GM19328 (cell line): ENCODE measurements around the gene SMARCAL1.

Experiments
- ATAC-seq: cut with Tn5 transposase; IDR thresholded peaks from one replicate; pipeline ENCODE4 v1.9.1; 2021; ENCODE audit warnings: mild to moderate bottlenecking, moderate library complexity; ENCODE audit not compliant: unreplicated experiment

The SMARCAL1 gene

GRCh38 chr2:216474925-216475670 is 62.8 kb downstream of the SMARCAL1 start:
- peak; percentile 66 for ATAC-seq

DNA sequence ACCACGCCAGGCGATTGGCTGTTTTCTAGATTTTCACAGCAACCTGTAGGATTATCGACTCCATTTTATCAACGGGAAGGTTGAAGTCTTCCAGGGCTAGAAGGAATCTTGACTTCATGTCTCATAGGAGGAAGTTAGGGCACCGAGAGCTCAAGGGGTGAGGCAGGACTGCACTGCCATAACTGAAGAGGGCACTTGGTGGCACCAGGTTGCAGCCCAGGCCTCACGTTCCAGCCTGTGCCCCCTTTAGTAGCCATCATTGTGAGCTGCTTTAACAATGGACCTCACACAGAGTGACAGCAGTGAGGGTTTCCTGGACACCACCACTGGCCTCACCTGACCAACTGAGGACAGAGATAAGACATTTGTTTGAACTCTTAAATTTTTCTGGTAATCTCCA is 63.5 kb downstream of the SMARCAL1 start:
- no peak for ATAC-seq

GRCh38 chr2:216477283-216478035 is 65.2 kb downstream of the SMARCAL1 start:
- ATAC-seq = no peak

DNA sequence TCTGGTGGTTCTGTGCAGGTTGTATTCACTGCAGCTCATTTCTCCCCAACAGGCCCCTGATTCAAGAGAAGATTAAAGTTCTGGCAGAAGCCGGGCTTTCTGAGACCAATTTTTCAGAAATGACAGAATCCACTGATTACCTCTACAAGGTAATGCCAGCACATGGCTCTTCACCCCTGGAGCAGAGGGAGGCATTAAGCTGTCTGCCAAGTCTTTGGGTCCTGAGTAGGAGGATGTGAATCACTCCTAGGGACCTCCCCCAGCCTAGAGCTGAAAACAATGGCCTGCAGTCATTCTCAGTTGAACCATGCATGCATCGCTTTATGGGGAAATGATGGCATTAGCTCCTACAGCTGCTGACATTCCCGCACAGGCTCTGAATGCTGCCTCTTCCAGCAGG is 65.9 kb downstream of the SMARCAL1 start:
- no peak for ATAC-seq

GRCh38 chr2:216478791-216479190 is 66.5 kb downstream of the SMARCAL1 start:
- no peak for ATAC-seq

DNA sequence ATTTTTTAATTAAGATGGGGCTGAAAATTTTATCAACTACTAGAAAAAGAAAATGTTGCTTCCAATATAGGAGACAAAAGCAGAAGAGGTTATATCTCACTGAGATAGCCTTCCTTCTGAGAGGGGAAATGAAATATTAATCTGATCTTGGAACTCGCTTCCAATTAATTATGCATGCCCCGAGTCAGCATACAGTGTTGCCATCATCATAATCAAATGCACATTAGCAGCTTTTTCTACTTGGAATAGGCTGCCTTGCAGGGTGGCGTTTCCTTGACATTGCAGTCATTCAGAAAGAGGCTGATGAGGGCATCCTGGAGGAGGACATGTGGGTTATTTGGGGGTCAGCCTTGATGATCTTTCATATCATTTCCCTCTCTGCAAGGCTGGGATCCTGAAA is 67.9 kb downstream of the SMARCAL1 start:
- ATAC-seq = no peak

- no peak for ATAC-seq
Measured at GRCh38 chr2:216482640-216483039, 70.4 kb downstream of the SMARCAL1 start.

DNA sequence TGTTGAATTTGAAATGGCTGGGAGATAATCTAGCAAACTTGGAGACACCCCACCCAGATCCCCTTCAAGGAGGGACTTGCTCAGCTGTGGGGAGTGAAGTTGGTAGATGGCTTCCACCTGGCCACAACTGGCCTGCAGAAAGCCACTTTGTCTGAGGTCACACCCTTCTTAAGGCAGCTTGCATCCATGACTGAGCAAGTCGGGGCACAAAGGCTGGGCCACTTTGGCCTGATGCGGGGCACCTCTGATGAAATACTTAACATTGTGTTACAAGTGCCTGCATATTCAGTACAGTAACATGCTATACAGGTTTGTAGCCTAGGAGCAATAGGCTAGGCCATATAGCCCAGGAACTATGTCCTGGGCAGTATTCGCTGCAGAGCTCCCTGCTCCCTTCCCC is 73.0 kb downstream of the SMARCAL1 start:
- ATAC-seq = no peak

DNA sequence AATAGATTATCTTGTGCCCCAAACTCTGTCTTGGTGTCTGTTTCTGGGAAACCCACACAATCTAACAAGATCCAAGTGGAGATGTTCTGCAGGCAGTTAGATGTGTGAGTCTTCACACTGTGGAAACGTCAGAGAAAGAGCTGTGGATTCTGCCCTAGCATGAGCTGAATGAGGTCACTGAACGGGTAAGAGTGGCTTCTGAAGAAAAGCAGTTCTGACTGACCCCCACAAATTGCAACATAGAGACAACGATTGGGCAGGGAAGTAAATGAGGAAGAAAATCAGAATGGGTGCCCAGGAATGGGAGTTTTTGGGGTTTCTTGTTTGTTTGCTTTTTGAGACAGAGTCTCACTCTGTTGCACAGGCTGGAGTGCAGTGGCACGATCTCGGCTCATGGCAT is 73.5 kb downstream of the SMARCAL1 start:
- ATAC-seq = no peak

DNA sequence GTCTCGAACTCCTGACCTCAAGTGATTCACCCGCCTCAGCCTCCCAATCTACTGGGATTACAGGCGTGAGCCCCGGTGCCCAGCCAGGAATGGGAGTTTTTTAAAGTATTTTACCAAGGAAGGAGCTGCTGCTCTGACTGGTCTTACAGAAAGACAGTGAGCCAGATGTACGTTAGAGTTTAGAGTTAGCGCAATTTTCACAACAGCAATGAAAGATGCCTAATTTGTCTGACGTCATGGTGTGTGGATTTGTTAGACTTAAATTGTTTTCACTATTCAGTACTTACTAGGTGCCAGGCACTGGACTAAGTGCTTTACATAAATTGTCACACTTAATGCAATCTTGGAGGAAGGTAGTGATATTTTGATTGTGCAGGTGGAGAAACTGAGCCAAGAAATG is 74.0 kb downstream of the SMARCAL1 start:
- ATAC-seq = no peak

DNA sequence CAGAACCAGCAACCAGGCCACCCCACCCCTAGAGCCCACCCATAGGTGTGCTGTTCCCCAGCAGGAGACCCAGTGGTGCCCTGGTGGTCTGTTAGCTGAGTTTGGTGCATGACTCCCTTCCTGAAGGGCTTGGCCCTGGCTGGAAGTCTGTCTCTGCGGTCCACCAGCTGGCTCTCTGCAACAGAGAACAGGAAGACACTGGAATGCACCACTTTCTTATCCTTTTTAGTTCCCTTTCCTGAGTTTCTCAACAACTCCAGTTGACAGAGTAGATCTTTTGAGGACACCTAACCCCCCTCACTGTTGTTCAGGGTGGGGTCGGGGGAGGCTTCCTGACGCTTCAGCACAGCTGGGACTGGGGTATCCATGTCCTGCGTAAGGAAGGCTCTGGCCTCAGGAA is 74.4 kb downstream of the SMARCAL1 start:
- no peak for ATAC-seq

GRCh38 chr2:216490061-216490460 is 77.8 kb downstream of the SMARCAL1 start:
- ATAC-seq = no peak

GRCh38 chr2:216491793-216492596 is 79.7 kb downstream of the SMARCAL1 start:
- ATAC-seq = peak; percentile 62

GRCh38 chr2:216492597-216493333 is 80.5 kb downstream of the SMARCAL1 start:
- no peak for ATAC-seq

GRCh38 chr2:216493334-216493685 is 81.0 kb downstream of the SMARCAL1 start:
- ATAC-seq = no peak

- no peak for ATAC-seq
Measured at GRCh38 chr2:216495656-216496055, 83.4 kb downstream of the SMARCAL1 start.

DNA sequence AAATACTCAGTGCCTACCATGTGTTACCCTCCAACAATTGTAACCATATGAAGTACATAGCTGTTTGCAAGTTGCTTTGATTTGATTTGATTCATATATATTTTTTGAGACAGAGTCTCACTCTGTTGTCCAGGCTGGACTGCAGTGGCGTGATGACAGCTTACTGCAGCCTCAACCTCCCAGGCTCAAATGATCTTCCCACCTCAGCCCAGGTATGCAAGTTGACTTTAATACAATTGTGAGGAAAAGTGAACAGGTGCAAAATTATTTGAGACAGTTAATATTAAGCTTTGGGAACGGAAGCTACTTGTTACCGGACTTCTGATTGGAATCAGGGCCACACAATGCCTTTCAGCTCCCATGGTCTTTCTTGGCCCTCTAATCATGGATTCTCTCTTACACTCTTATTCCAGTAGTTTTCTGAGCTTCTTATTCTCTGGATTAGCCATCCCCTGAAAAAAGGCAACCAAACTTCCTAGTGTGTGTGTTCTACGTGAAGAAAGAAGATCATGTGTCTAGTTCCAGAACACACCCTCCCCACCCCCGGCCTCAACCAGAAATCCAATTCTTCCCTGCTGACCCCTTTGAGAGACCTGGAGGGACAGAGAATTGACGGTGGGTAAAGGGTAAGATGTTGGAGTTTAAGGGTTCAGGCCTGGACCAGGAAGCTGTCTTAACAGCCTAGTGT is 85.2 kb downstream of the SMARCAL1 start:
- no peak for ATAC-seq

DNA sequence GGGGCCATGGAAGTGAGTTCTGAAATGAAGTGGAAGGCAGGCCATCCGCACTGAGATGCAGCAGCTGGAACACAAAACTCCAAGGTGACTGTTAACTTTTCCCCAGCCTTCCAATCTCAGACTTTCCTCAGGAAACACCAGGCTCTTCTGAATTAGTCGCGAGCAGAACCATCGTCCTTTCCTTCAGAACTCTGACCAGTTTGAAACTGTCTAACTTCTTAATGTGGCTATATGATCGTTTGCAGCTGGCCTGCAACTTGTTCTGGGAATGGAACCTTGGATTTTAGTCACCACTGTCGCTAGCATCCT is 85.7 kb downstream of the SMARCAL1 start:
- ATAC-seq = no peak

DNA sequence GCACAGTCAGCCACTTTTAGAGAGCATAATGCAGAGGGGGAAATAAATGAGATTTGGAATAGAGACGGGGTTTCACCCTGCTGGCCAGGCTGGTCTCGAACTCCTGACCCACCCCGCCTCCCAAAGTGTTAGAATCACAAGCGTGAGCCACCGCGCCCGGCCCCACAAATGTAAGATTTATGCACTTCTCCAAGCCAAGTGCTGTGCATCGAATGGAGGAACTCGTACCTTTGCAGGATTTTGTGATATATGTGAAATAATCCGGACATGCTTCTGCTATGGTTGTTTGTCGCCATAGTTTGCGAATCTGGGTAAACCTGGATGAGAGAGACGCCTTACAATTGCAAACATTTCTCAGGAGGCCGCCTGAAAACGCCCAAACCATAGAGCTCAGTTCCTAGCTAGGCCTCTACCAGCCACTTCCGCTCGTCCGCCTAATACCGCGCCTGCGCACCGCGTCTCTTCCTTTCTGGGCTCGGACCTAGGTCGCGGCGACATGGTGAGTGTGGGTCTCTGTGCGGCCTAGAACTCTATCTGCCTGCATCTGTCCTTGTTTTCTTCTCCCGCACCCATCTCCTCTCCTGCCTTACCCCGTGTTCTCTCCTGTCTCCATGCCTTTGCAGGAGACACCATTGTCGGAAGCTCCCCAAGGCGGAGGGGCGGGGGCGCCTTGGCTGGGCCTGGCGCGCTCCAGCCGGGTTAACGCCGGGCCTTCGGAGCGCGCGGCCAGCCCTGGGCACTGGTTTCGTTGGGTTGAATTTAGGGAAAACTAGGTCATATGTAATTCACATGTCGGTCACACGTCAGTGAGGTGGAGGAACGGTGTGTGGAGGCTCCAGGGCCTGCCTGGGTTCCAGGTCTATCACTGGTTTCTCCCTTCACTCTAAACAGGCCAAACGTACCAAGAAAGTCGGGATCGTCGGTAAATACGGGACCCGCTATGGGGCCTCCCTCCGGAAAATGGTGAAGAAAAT is 86.4 kb downstream of the SMARCAL1 start, which contains the start of gene RPL37A:
Gene RPL37A, plus strand, starts transcription at position 466 of the 974 bp plus-strand sequence. Its CDS starts 31 bp downstream, at position 497.
- ATAC-seq = peak; percentile 81
